DOHH2 (cell line): ENCODE data around the gene HMGXB3.

Source experiments
- H3F3A ChIP-seq: fragments of 200-600 bp; sonication (generic), shearing (Covaris generic); 2 replicates; pipeline ENCODE4 v1.6.0; 2016; ENCODE audit warnings: antibody characterized with exemption, mild to moderate bottlenecking; ENCODE audit not compliant: control insufficient read depth, insufficient read depth
- H3K27ac ChIP-seq: fragments of 200-600 bp; sonication (generic); 2 replicates; pipeline ENCODE4 v1.5.1; 2014; ENCODE audit warnings: low read depth, mild to moderate bottlenecking, low read length, moderate library complexity
- H3K27me3 ChIP-seq: fragments of 200-600 bp; sonication (generic); 2 replicates; pipeline ENCODE4 v1.6.1; 2014; ENCODE audit warnings: mild to moderate bottlenecking, low read length, mixed read lengths; ENCODE audit not compliant: control insufficient read depth
- H3K36me3 ChIP-seq: fragments of 200-600 bp; sonication (generic); 2 replicates; pipeline ENCODE4 v1.6.1; 2014; ENCODE audit warnings: mild to moderate bottlenecking, low read length, moderate library complexity, mixed read lengths; ENCODE audit not compliant: control insufficient read depth
- H3K4me1 ChIP-seq: fragments of 200-600 bp; sonication (generic); 2 replicates; pipeline ENCODE4 v1.6.1; 2014; ENCODE audit warnings: mild to moderate bottlenecking, low read length, mixed read lengths; ENCODE audit not compliant: control insufficient read depth
- H3K4me2 ChIP-seq: fragments of 200-600 bp; sonication (generic); 2 replicates; pipeline ENCODE4 v1.6.0; 2014; ENCODE audit warnings: mild to moderate bottlenecking, low read length, moderate library complexity
- H3K4me3 ChIP-seq: fragments of 200-600 bp; sonication (generic); 2 replicates; pipeline ENCODE4 v1.5.1; 2014; ENCODE audit warnings: mild to moderate bottlenecking, low read length, mixed read lengths
- H3K79me2 ChIP-seq: fragments of 200-600 bp; sonication (generic); 2 replicates; pipeline ENCODE4 v1.6.1; 2014; ENCODE audit warnings: mild to moderate bottlenecking, low read length, mixed read lengths; ENCODE audit not compliant: control insufficient read depth
- H3K9me2 ChIP-seq: fragments of 200-600 bp; sonication (generic); replicated peaks from 2 replicates; pipeline ENCODE4 v1.6.1; 2014; ENCODE audit warnings: mild to moderate bottlenecking, low read length, mixed read lengths; ENCODE audit not compliant: control insufficient read depth
- H3K9me3 ChIP-seq: fragments of 200-600 bp; sonication (generic); 2 replicates; pipeline ENCODE4 v1.6.1; 2014; ENCODE audit warnings: antibody characterized with exemption, low read length, mixed read lengths; ENCODE audit not compliant: control insufficient read depth, insufficient read depth
- H4K20me1 ChIP-seq: fragments of 200-600 bp; sonication (generic); 2 replicates; pipeline ENCODE4 v1.6.0; 2014; ENCODE audit warnings: low read depth, mild to moderate bottlenecking, antibody characterized with exemption, low read length, moderate library complexity; ENCODE audit not compliant: control insufficient read depth, insufficient read depth
- EZH2phosphoT487 ChIP-seq: fragments of 200-600 bp; sonication (generic); IDR thresholded peaks from 2 replicates; pipeline ENCODE4 v1.6.1; 2017; ENCODE audit warnings: borderline replicate concordance, mild to moderate bottlenecking, antibody characterized with exemption, low read length, moderate library complexity, mixed read lengths
- TF ChIP-seq, protein P1 (sequence below): fragments of 200-600 bp; sonication (generic); IDR thresholded peaks from one replicate; pipeline ENCODE4 v1.5.1; 2014; ENCODE audit warnings: antibody characterized with exemption, mild to moderate bottlenecking, low read depth, low read length; ENCODE audit not compliant: poor library complexity, severe bottlenecking

The HMGXB3 gene

DNA sequence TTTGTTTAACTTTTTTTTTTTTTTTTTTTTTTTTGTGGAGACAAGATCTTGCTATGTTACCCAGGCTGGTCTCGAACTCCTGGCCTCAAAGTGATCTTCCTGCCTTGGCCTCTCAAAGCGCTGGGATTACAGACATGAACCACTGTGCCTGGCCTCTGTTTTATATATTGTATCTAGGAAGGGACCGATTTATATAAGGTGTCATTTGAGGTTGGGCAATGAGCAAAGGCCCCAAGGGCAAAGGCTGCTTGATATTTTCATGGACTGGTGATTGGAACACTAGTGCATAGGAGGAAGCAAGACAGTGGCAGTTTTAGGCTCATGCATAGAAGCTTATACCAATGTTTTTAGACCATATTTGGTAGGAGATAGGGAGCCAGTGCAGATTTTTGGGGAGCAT, 36.8 kb upstream of the HMGXB3 start:
- Histone ChIP-seq H3K4me1 (peaks cover 24% of the 10 kb centered on the region), H4K20me1 (no peaks in the 10 kb centered on the region), H3K9me2 (no peaks in the 10 kb centered on the region), H3K4me3 (no peak overlapping the region), H3K27ac (no peak overlapping the region), H3K4me2 (no peak overlapping the region), H3K27me3 (no peaks in the 10 kb centered on the region), H3K79me2 (no peaks in the 10 kb centered on the region), H3K9me3 (no peaks in the 10 kb centered on the region), H3K36me3 (no peaks in the 10 kb centered on the region), H3F3A (peaks cover 5% of the 10 kb centered on the region; the same call in 1 of the 2 replicates)
- TF ChIP-seq, protein P1, sequence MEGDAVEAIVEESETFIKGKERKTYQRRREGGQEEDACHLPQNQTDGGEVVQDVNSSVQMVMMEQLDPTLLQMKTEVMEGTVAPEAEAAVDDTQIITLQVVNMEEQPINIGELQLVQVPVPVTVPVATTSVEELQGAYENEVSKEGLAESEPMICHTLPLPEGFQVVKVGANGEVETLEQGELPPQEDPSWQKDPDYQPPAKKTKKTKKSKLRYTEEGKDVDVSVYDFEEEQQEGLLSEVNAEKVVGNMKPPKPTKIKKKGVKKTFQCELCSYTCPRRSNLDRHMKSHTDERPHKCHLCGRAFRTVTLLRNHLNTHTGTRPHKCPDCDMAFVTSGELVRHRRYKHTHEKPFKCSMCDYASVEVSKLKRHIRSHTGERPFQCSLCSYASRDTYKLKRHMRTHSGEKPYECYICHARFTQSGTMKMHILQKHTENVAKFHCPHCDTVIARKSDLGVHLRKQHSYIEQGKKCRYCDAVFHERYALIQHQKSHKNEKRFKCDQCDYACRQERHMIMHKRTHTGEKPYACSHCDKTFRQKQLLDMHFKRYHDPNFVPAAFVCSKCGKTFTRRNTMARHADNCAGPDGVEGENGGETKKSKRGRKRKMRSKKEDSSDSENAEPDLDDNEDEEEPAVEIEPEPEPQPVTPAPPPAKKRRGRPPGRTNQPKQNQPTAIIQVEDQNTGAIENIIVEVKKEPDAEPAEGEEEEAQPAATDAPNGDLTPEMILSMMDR, result no peak
- no peak for TF ChIP-seq EZH2phosphoT487

- Histone ChIP-seq H4K20me1 (no peaks in the 10 kb centered on the region), H3K4me2 (no peak overlapping the region), H3K4me1 (peaks cover 1% of the 10 kb centered on the region), H3K36me3 (no peaks in the 10 kb centered on the region), H3K27ac (no peak overlapping the region), H3K9me2 (no peaks in the 10 kb centered on the region), H3K79me2 (no peaks in the 10 kb centered on the region), H3K9me3 (no peaks in the 10 kb centered on the region), H3K27me3 (no peaks in the 10 kb centered on the region), H3F3A (no peaks in the 10 kb centered on the region), H3K4me3 (no peak overlapping the region)
- TF ChIP-seq, protein P1, result no peak
- TF ChIP-seq EZH2phosphoT487, result no peak
These were observed 33.6 kb upstream of the HMGXB3 start for GRCh38 chr5:149966946-149967345.

DNA sequence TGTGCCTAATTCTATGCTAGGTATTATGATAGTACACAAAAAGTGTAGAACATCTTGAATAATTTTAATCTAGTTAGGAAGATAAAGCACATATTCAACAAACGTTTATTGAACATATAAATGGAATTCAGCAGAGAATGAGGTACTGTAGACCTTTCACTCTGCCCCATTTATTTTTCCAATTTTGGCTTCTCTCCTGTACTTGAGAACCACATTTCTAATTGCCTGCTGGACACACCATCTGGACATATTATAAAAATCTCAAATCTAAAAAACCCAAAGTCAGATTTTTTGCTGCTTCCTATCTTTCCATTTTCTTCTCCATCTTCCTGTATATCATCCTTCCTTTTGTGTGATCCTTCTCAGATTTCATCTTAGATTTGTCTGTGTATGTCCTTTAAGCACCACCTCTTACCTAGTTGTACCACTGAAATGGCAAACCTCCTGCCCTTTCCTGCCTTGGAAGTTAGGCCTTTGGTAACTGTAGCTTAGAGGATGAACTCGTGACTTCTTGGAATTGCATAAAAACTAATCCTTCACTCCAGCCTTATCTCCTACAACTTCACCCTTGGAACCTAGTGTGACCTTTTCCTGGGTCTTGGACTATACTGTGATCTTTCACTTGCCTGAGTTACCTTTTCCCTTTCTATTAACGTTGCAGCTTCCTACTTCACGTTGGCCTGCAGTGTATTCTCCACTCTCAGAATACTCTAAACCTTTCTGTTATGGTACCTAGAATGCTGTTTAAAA, 31.2 kb upstream of the HMGXB3 start:
- no peaks in the 10 kb centered on the region for H3K79me2 ChIP-seq
- no peak overlapping the region for H3K4me2 ChIP-seq
- H3K4me1 ChIP-seq, result no peaks in the 10 kb centered on the region
- TF ChIP-seq EZH2phosphoT487, result no peak
- TF ChIP-seq, protein P1, result no peak
- H3F3A ChIP-seq, result no peaks in the 10 kb centered on the region
- no peak overlapping the region for H3K4me3 ChIP-seq
- no peaks in the 10 kb centered on the region for H3K36me3 ChIP-seq
- no peaks in the 10 kb centered on the region for H3K9me2 ChIP-seq
- no peaks in the 10 kb centered on the region for H4K20me1 ChIP-seq
- no peak overlapping the region for H3K27ac ChIP-seq
- no peaks in the 10 kb centered on the region for H3K27me3 ChIP-seq
- H3K9me3 ChIP-seq, result no peaks in the 10 kb centered on the region
